GM21447 (cell line): ENCODE measurements around the gene PTGER1.

Experiments
- ATAC-seq: cut with Tn5 transposase; IDR thresholded peaks from one replicate; pipeline ENCODE4 v1.9.1; 2021; ENCODE audit not compliant: unreplicated experiment

The PTGER1 gene

GRCh38 chr19:14502334-14503092 lies 27.4 kb upstream of the PTGER1 start:
- ATAC-seq: no peak

GRCh38 chr19:14497228-14497921 lies 22.2 kb upstream of the PTGER1 start:
- ATAC-seq: no peak

GRCh38 chr19:14496834-14497227 lies 21.7 kb upstream of the PTGER1 start:
- no peak for ATAC-seq

- ATAC-seq: peak; percentile 77
Observed at GRCh38 chr19:14496029-14496833, 21.1 kb upstream of the PTGER1 start, which contains the start of gene GIPC1. TSS of gene GIPC1 (minus strand) at chr19:14496127. CDS start at chr19:14482976, 13,151 bp downstream.

- peak; percentile 17 for ATAC-seq
Observed at GRCh38 chr19:14495672-14496028, 20.5 kb upstream of the PTGER1 start.

GRCh38 chr19:14494910-14495671 lies 19.9 kb upstream of the PTGER1 start:
- ATAC-seq: no peak

GRCh38 chr19:14494411-14494810 lies 19.3 kb upstream of the PTGER1 start:
- no peak for ATAC-seq

- no peak for ATAC-seq
Observed at GRCh38 chr19:14492756-14493337, 17.7 kb upstream of the PTGER1 start.

- no peak for ATAC-seq
Observed at GRCh38 chr19:14487370-14488125, 12.4 kb upstream of the PTGER1 start.

- ATAC-seq: no peak
Observed at GRCh38 chr19:14482172-14482941, 7.2 kb upstream of the PTGER1 start.

GRCh38 chr19:14480700-14481079 lies 5.5 kb upstream of the PTGER1 start:
- no peak for ATAC-seq

- ATAC-seq: no peak
Observed at GRCh38 chr19:14479975-14480699, 5.0 kb upstream of the PTGER1 start.

- ATAC-seq: no peak
Observed at GRCh38 chr19:14479309-14479974, 4.3 kb upstream of the PTGER1 start.

GRCh38 chr19:14478113-14478545 lies 3.0 kb upstream of the PTGER1 start:
- no peak for ATAC-seq

GRCh38 chr19:14477418-14478112 lies 2.4 kb upstream of the PTGER1 start:
- no peak for ATAC-seq

GRCh38 chr19:14476673-14477401 lies 1.7 kb upstream of the PTGER1 start:
- ATAC-seq: no peak

GRCh38 chr19:14476327-14476672 lies 1.1 kb upstream of the PTGER1 start:
- ATAC-seq: no peak
